A549 (cell line): ENCODE measurements around the gene AIPL1. TPM values are rescaled to one million over a fixed set of nuclear protein-coding genes. Genes with fewer than 3 reads are reported as not detected.

Source experiments
- ATAC-seq, 2 experiments: fragments of 200-7000 bp in 1 of 2; fragments of >200 bp in 1 of 2; cut with Nextera tagmentation in 1 of 2; cut with Tn5 transposase in 1 of 2; 3 replicates each; pipeline versions ENCODE4 v1.8.0 to v1.9.1; 2018 to 2020; ENCODE audit warnings: mild to moderate bottlenecking in 1 of 2, moderate library complexity in 1 of 2
- CTCF ChIA-PET: fragments of 300-600 bp; sonication (Branson Sonifier 250); formaldehyde crosslinking; extraction: SDS; loops from one replicate; lab custom pipeline; 2021; ENCODE audit warnings: antibody characterized with exemption, inconsistent platforms; lab: Yijun Ruan, JAX
- POLR2A ChIA-PET: fragments of 350-600 bp; formaldehyde crosslinking; extraction: SDS; loops from one replicate; lab custom pipeline; 2021; ENCODE audit warnings: antibody characterized with exemption, inconsistent platforms; lab: Yijun Ruan, JAX
- DNase-seq, 2 experiments: peaks; one replicate each; pipeline versions ENCODE4 v3.0.0 to v3.0.0-alpha.2; 2011 to 2016; ENCODE audit warnings: low read depth in 1 of 2, low spot score in 1 of 2
- FAIRE-seq: peaks from 2 replicates; lab custom pipeline; 2011; peaks lifted over from hg19 to GRCh38; lab: Jason Lieb, UNC
- H3K27ac ChIP-seq, 2 experiments: fragments of >200 bp; sonication (Bioruptor Twin); formaldehyde crosslinking; 3 replicates each; pipeline ENCODE4 v1.5.1; 2016 to 2017
- H3K4me1 ChIP-seq: fragments of >200 bp; sonication (Bioruptor Twin); formaldehyde crosslinking; 3 replicates; pipeline ENCODE4 v1.6.1; 2016
- H3K4me2 ChIP-seq: fragments of >200 bp; sonication (Bioruptor Twin); formaldehyde crosslinking; 3 replicates; pipeline ENCODE4 v1.6.1; 2016
- H3K4me3 ChIP-seq: fragments of >200 bp; sonication (Bioruptor Twin); formaldehyde crosslinking; 3 replicates; pipeline ENCODE4 v1.5.1; 2016
- H3K9me3 ChIP-seq: fragments of >200 bp; sonication (Bioruptor Twin); formaldehyde crosslinking; 3 replicates; pipeline ENCODE4 v1.6.1; 2016
- CBX2 ChIP-seq: fragments of 200-600 bp; sonication (generic); IDR thresholded peaks from 2 replicates; pipeline ENCODE4 v1.6.1; 2016; ENCODE audit warnings: low read depth, mild to moderate bottlenecking, borderline replicate concordance
- CHD2 ChIP-seq: fragments of 150-350 bp; IDR thresholded peaks from 2 replicates; pipeline ENCODE4 v1.6.1; 2014; ENCODE audit warnings: low read length; ENCODE audit not compliant: partially characterized antibody
- EHF ChIP-seq: fragments of 250-450 bp; sonication (Bioruptor Pico); IDR thresholded peaks from 2 replicates; pipeline ENCODE4 v1.5.0; 2020; ENCODE audit warnings: mild to moderate bottlenecking
- EP300 ChIP-seq, 2 experiments: fragments of >200 bp; sonication (Bioruptor Twin); formaldehyde crosslinking; IDR thresholded peaks; 2 replicates in 1 of 2; 3 replicates in 1 of 2; pipeline ENCODE4 v1.6.1; 2016 to 2017
- FOSB ChIP-seq: fragments of 250-450 bp; sonication (Bioruptor Pico); IDR thresholded peaks from 2 replicates; pipeline ENCODE4 v1.5.0; 2020; ENCODE audit warnings: mild to moderate bottlenecking, moderate library complexity
- HDAC2 ChIP-seq: fragments of 200-600 bp; sonication (generic); IDR thresholded peaks from 2 replicates; pipeline ENCODE4 v1.6.1; 2016
- HOXB13 ChIP-seq: fragments of 250-450 bp; sonication (Bioruptor Pico); IDR thresholded peaks from 2 replicates; pipeline ENCODE4 v1.5.0; 2020; ENCODE audit warnings: low read depth, mild to moderate bottlenecking, moderate library complexity
- JUN ChIP-seq, 2 experiments: fragments of >200 bp; sonication (Bioruptor Twin); formaldehyde crosslinking; IDR thresholded peaks; 2 replicates in 1 of 2; 3 replicates in 1 of 2; pipeline ENCODE4 v1.6.1; 2016 to 2017
- KDM1A ChIP-seq: fragments of 200-600 bp; sonication (generic); IDR thresholded peaks from 2 replicates; pipeline ENCODE4 v1.6.1; 2016; ENCODE audit warnings: low read depth, mild to moderate bottlenecking
- MAZ ChIP-seq: fragments of 150-350 bp; IDR thresholded peaks from 2 replicates; pipeline ENCODE4 v1.6.1; 2014; ENCODE audit warnings: antibody characterized with exemption, low read depth, low read length, borderline replicate concordance
- NFE2L2 ChIP-seq: fragments of 150-350 bp; conservative IDR thresholded peaks from 2 replicates; pipeline ENCODE4 v1.6.1; 2014; ENCODE audit warnings: low read length
- NR3C1 ChIP-seq: fragments of >200 bp; sonication (Bioruptor Twin); formaldehyde crosslinking; IDR thresholded peaks from 3 replicates; pipeline ENCODE4 v1.6.1; 2017
- POLR2A ChIP-seq: IDR thresholded peaks from 2 replicates; pipeline ENCODE4 v1.6.1; 2012; ENCODE audit warnings: mild to moderate bottlenecking, low read length
- POLR2AphosphoS2 ChIP-seq: conservative IDR thresholded peaks from 2 replicates; pipeline ENCODE4 v1.6.1; 2012; ENCODE audit warnings: low read length, improper control_type of control experiment, inconsistent platforms
- RAD21 ChIP-seq, 2 experiments: fragments of >200 bp in 1 of 2; sonication (Bioruptor Twin) in 1 of 2; formaldehyde crosslinking in 1 of 2; IDR thresholded peaks in 1 of 2; conservative IDR thresholded peaks in 1 of 2; 2 replicates in 1 of 2; 3 replicates in 1 of 2; pipeline ENCODE4 v1.6.1; 2012 to 2018; ENCODE audit warnings: inconsistent platforms in 1 of 2
- RNF2 ChIP-seq: fragments of 200-600 bp; sonication (generic); IDR thresholded peaks from 2 replicates; pipeline ENCODE4 v1.6.1; 2016; ENCODE audit warnings: low read depth, mild to moderate bottlenecking, antibody characterized with exemption, moderate library complexity, borderline replicate concordance
- SREBF2 ChIP-seq: fragments of 450-650 bp; IDR thresholded peaks from 2 replicates; pipeline ENCODE4 v1.6.1; 2014; ENCODE audit warnings: mild to moderate bottlenecking, moderate library complexity
- TP53 ChIP-seq: fragments of 250-450 bp; sonication (Bioruptor Pico); IDR thresholded peaks from 2 replicates; pipeline ENCODE4 v1.5.0; 2021; ENCODE audit warnings: mild to moderate bottlenecking, moderate library complexity
- ZFP36 ChIP-seq: fragments of 450-650 bp; IDR thresholded peaks from 2 replicates; pipeline ENCODE4 v1.6.1; 2014; ENCODE audit warnings: borderline replicate concordance; ENCODE audit not compliant: partially characterized antibody
- ZNF302 ChIP-seq: fragments of 250-450 bp; sonication (Bioruptor Pico); IDR thresholded peaks from 2 replicates; pipeline ENCODE4 v1.9.0; 2021; ENCODE audit warnings: inconsistent platforms, mild to moderate bottlenecking, moderate library complexity
- WGBS: methylation state at CpG from one replicate; pipeline ENCODE4 v1.1.6; 2017; ENCODE audit errors: missing lambda C conversion rate; 5-methylcytosine and 5-hydroxymethylcytosine counted together
- polyA plus RNA-seq, 4 experiments: library from polyadenylated mRNA; depleted of rRNA in 3 of 4; stranded (reverse); fragments of >200 nt; fragmentation: RNase III in 1 of 4; extraction: RNeasy Plus Mini Kit Qiagen cat#74134 plus additional on column Dnase treatment in 1 of 4; gene quantifications; 2 replicates in 3 of 4; 3 replicates in 1 of 4; pipeline ENCODE4 v1.2.3, GENCODE V29; 2011 to 2017
- TF ChIP-seq, protein P1 (sequence below): fragments of 450-650 bp; IDR thresholded peaks from 2 replicates; pipeline ENCODE4 v1.6.1; 2014; ENCODE audit warnings: antibody characterized with exemption
- TF ChIP-seq, protein P2 (sequence below): fragments of 250-450 bp; sonication (Bioruptor Pico); IDR thresholded peaks from 2 replicates; pipeline ENCODE4 v1.5.0; 2020; ENCODE audit warnings: low read depth, mild to moderate bottlenecking, moderate library complexity
- TF ChIP-seq, protein P3 (sequence below): fragments of 150-350 bp; IDR thresholded peaks from 2 replicates; pipeline ENCODE4 v1.6.1; 2014; ENCODE audit warnings: low read depth, mild to moderate bottlenecking, low read length
- TF ChIP-seq, protein P4 (sequence below): fragments of >200 bp; sonication (Bioruptor Twin); formaldehyde crosslinking; IDR thresholded peaks from 2 replicates; pipeline ENCODE4 v1.6.1; 2016
- TF ChIP-seq, protein P5 (sequence below): IDR thresholded peaks from 2 replicates; pipeline ENCODE4 v1.6.1; 2012

The AIPL1 gene
- polyA plus RNA-seq, 2 of the 4 experiments (the other 2 are of a cell fraction): not detected

DNA sequence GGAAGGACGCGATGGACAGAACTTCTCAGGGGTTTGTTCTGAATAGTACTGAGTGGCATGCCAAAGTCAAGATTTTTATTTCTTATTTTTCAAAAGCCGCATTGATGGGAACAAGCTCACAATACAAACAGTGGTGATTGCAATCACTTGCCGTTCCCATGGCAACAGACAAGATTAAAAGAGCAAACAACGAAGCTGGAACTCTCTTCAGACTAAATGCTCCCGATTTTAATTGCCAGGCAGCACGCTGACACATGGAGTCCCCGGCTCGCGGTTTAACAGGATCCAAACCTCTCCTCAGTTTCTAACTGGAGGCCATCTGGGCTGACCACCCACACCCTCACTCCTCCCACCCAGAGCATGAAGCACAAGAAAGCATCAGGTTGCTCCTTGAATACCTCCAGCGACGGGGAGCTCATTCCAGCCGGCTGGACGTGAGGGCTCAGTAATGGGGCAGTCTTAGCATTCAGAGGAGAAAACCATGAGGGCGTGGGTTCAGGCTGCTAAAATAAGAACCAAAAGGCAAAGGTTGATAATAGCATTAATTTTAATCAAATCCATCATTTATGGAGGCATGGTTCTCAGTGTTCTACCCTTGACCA is 41.5 kb downstream of the AIPL1 start:
- 14% methylated on average over 15 of the region's 15 CpGs for WGBS
- H3K27ac ChIP-seq: no peak overlapping the region
- DNase-seq (no peak), FAIRE-seq (no peak), ATAC-seq (no peak; a peak in 1 of 6 replicates)
- peaks cover 2% of the 10 kb centered on the region; the same call in 1 of the 3 replicates for H3K9me3 ChIP-seq
- POLR2A ChIA-PET: no interaction called here
- TF ChIP-seq SREBF2: no peak
- peak; percentile 45 for TF ChIP-seq ZFP36
- no peak overlapping the region for H3K4me2 ChIP-seq
- CTCF ChIA-PET: interaction anchor here (1.2 to 1.6 kb wide), 5 partner anchors 10 to 801 kb away, joined by 3 to 6 read pairs (median 5); no protein-coding TSS in a partner anchor
- H3K4me1 ChIP-seq: 0 out of 3 replicates have a peak, but pooled peaks cover 3% of the 10 kb centered on the region
- no peak overlapping the region for H3K4me3 ChIP-seq

DNA sequence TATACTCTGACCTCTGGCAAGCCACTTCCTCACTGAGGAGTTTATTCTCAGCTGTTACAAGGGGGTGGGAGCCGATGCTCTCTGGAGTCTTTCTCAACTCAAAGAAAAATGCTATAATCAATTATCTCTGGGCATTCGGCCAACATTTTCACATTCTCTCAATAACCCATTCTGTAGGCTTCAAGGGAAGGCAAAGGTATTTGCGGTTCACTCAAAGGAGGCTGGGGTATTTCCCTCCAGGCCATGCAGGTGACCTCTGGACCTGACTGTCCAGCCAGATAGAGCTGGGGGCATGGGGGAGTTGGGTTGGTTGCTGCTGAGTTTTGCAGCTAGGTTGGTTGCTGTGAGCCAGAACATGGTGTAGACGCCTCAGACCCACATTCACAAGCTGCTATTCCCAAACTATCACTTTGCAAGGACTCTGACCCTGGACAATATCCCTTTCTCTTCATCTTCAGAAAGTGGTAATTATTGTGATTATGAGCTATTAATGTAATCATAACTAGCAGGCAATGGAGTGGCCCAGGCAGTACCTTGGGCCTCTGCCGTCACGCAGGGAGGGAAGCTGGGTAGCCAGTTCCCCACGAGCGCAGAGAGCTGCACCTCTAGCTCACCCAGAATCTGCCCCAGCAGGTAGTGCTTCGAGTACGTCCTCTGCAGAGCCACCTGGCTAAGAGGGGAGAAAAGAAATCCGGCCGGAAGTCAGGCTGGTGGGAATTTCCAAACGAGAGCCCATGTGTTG is 42.1 kb downstream of the AIPL1 start:
- ChIA-PET CTCF (interaction anchor here (0.8 to 3.1 kb wide), 8 partner anchors 9 to 801 kb away, joined by 3 to 10 read pairs (median 4); partner anchors contain the start of gene AIPL1), POLR2A (no interaction called here)
- H3K4me1 ChIP-seq: 0 out of 3 replicates have a peak, but pooled peaks cover 3% of the 10 kb centered on the region
- DNase-seq: no peak
- H3K4me2 ChIP-seq: no peak overlapping the region
- H3K4me3 ChIP-seq: no peak overlapping the region
- no peak overlapping the region for H3K27ac ChIP-seq
- ATAC-seq: peak; percentile 11 to 31; a peak in 3 of 6 replicates
- FAIRE-seq: no peak
- no peak for TF ChIP-seq NFE2L2
- TF ChIP-seq RNF2: no peak
- no peak for TF ChIP-seq FOSB (CRISPR knock-in tag)
- no peak for TF ChIP-seq POLR2AphosphoS2
- TF ChIP-seq HDAC2: no peak
- no peak for TF ChIP-seq NR3C1
- no peaks in the 10 kb centered on the region for H3K9me3 ChIP-seq
- 13% methylated on average over 13 of the region's 13 CpGs for WGBS

DNA sequence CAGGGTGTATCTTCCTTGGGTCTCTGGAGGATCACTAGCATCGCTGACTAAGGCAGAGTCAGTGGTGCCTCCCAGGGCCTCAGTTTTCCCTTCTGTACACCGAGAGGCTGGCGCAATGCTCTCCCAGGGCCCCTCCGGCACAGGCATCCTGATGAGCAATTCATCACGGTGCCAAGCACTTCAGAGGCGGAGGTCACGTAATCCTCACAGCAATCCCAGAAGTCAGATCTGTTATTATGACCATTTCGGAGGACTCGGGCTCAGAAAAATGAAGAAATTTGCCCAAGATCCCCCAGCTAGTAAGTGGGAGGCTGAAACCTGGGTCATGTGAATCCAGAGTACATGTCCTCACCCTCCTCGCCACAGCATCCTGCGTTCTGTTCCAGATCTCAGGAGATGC is 46.5 kb downstream of the AIPL1 start:
- 22% methylated on average over 11 of the region's 11 CpGs for WGBS
- H3K9me3 ChIP-seq: no peaks in the 10 kb centered on the region
- POLR2A ChIA-PET: no interaction called here
- DNase-seq: no peak
- no peak overlapping the region for H3K4me2 ChIP-seq
- FAIRE-seq: no peak
- TF ChIP-seq TP53 (CRISPR knock-in tag) (no peak), JUN (IDR thresholded peaks at IDR 0.05) (no peak), KDM1A (no peak), MAZ (no peak), HOXB13 (CRISPR knock-in tag) (no peak), ZNF302 (CRISPR knock-in tag) (no peak), EP300 (IDR thresholded peaks at IDR 0.05) (no peak), RAD21 (conservative IDR thresholded peaks at IDR 0.05 in 1 of 2, IDR thresholded peaks at IDR 0.05 in 1 of 2) (no peak), POLR2A (no peak), EHF (no peak), CBX2 (no peak), CHD2 (no peak)
- TF ChIP-seq, protein P1, sequence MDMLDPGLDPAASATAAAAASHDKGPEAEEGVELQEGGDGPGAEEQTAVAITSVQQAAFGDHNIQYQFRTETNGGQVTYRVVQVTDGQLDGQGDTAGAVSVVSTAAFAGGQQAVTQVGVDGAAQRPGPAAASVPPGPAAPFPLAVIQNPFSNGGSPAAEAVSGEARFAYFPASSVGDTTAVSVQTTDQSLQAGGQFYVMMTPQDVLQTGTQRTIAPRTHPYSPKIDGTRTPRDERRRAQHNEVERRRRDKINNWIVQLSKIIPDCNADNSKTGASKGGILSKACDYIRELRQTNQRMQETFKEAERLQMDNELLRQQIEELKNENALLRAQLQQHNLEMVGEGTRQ: no peak
- TF ChIP-seq, protein P2, sequence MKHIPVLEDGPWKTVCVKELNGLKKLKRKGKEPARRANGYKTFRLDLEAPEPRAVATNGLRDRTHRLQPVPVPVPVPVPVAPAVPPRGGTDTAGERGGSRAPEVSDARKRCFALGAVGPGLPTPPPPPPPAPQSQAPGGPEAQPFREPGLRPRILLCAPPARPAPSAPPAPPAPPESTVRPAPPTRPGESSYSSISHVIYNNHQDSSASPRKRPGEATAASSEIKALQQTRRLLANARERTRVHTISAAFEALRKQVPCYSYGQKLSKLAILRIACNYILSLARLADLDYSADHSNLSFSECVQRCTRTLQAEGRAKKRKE (CRISPR knock-in tag): no peak
- TF ChIP-seq, protein P3, sequence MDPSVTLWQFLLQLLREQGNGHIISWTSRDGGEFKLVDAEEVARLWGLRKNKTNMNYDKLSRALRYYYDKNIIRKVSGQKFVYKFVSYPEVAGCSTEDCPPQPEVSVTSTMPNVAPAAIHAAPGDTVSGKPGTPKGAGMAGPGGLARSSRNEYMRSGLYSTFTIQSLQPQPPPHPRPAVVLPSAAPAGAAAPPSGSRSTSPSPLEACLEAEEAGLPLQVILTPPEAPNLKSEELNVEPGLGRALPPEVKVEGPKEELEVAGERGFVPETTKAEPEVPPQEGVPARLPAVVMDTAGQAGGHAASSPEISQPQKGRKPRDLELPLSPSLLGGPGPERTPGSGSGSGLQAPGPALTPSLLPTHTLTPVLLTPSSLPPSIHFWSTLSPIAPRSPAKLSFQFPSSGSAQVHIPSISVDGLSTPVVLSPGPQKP: no peak
- TF ChIP-seq, protein P4, sequence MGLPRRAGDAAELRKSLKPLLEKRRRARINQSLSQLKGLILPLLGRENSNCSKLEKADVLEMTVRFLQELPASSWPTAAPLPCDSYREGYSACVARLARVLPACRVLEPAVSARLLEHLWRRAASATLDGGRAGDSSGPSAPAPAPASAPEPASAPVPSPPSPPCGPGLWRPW: no peak
- TF ChIP-seq, protein P5, sequence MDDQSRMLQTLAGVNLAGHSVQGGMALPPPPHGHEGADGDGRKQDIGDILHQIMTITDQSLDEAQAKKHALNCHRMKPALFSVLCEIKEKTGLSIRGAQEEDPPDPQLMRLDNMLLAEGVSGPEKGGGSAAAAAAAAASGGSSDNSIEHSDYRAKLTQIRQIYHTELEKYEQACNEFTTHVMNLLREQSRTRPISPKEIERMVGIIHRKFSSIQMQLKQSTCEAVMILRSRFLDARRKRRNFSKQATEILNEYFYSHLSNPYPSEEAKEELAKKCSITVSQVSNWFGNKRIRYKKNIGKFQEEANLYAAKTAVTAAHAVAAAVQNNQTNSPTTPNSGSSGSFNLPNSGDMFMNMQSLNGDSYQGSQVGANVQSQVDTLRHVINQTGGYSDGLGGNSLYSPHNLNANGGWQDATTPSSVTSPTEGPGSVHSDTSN: no peak
- ATAC-seq: no peak
- no peak overlapping the region for H3K4me3 ChIP-seq
- H3K4me1 ChIP-seq: 0 out of 3 replicates have a peak, but pooled peaks cover 3% of the 10 kb centered on the region
- CTCF ChIA-PET: interaction anchor here (1.0 kb wide), 1 partner anchor 27 kb away, joined by 3 read pairs; no protein-coding TSS in a partner anchor
- no peak overlapping the region for H3K27ac ChIP-seq
